GM08714 (cell line): ENCODE data around the gene RMI2.

Experiments used
- H3K4me3 ChIP-seq: fragments of 200-500 bp; sonication (Bioruptor generic); 2 replicates; pipeline ENCODE4 v1.5.1; 2014; ENCODE audit warnings: mild to moderate bottlenecking, low read length, inconsistent platforms
- ZNF274 ChIP-seq: IDR thresholded peaks from 2 replicates; pipeline ENCODE4 v1.6.1; 2012; ENCODE audit warnings: mild to moderate bottlenecking, low read depth, low read length

RMI2 gene

GRCh38 chr16:11318817-11319216 is 26.4 kb upstream of the RMI2 start:
- H3K4me3 ChIP-seq, result no peak overlapping the region

GRCh38 chr16:11319529-11320146 is 25.6 kb upstream of the RMI2 start:
- no peak overlapping the region for H3K4me3 ChIP-seq
- no peak for TF ChIP-seq ZNF274

More at GRCh38 chr16:11318817-11319216, 26.4 kb upstream of the RMI2 start:
- no peak for TF ChIP-seq ZNF274

- TF ChIP-seq ZNF274, result no peak
- no peak overlapping the region for H3K4me3 ChIP-seq
Measured at GRCh38 chr16:11320170-11320569, 25.1 kb upstream of the RMI2 start.

DNA sequence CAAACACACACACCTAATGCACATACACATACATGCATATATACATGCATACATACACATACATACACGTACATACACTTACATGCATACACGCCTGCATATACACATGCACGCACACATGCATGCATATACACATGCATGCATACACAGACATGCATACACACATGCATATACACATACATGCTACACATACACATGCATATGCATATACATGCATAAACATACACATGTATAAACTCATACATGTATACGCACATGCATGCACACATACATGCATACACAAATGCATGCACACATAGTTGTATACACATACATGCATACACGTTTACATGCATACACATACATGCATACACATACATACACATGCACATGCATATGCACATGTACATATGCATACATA is 23.6 kb upstream of the RMI2 start:
- TF ChIP-seq ZNF274, result no peak
- H3K4me3 ChIP-seq, result no peak overlapping the region

DNA sequence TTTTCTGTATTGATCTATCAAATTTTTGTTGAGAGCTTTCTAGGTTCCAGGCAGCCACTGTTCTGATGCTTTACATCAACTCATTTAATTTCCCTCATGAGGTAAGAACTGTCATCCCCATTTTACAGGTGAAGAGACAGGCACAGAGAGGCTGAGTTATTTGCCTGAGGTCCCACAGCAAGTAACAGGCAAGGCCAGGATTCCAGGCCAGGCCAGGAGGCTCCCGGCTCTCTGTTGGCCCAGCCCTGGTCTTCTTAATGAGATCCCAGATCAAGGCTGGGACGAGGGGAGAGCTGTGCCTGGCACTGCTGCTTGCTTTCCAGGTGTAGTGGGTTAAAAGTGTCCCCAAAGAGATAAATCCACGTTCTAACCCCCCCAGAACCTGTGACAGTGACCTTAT is 22.4 kb upstream of the RMI2 start:
- TF ChIP-seq ZNF274, result no peak
- no peak overlapping the region for H3K4me3 ChIP-seq

GRCh38 chr16:11323551-11324336 is 21.5 kb upstream of the RMI2 start:
- H3K4me3 ChIP-seq, result no peak overlapping the region
- no peak for TF ChIP-seq ZNF274

- no peak for TF ChIP-seq ZNF274
- H3K4me3 ChIP-seq, result no peak overlapping the region
Measured at GRCh38 chr16:11325404-11326083, 19.7 kb upstream of the RMI2 start.

GRCh38 chr16:11326084-11326736 is 19.0 kb upstream of the RMI2 start:
- TF ChIP-seq ZNF274, result no peak
- no peak overlapping the region for H3K4me3 ChIP-seq

- no peak for TF ChIP-seq ZNF274
- peak overlapping the region; percentile 5; the same call in 1 of the 2 replicates for H3K4me3 ChIP-seq
Measured at GRCh38 chr16:11326737-11327276, 18.5 kb upstream of the RMI2 start.

DNA sequence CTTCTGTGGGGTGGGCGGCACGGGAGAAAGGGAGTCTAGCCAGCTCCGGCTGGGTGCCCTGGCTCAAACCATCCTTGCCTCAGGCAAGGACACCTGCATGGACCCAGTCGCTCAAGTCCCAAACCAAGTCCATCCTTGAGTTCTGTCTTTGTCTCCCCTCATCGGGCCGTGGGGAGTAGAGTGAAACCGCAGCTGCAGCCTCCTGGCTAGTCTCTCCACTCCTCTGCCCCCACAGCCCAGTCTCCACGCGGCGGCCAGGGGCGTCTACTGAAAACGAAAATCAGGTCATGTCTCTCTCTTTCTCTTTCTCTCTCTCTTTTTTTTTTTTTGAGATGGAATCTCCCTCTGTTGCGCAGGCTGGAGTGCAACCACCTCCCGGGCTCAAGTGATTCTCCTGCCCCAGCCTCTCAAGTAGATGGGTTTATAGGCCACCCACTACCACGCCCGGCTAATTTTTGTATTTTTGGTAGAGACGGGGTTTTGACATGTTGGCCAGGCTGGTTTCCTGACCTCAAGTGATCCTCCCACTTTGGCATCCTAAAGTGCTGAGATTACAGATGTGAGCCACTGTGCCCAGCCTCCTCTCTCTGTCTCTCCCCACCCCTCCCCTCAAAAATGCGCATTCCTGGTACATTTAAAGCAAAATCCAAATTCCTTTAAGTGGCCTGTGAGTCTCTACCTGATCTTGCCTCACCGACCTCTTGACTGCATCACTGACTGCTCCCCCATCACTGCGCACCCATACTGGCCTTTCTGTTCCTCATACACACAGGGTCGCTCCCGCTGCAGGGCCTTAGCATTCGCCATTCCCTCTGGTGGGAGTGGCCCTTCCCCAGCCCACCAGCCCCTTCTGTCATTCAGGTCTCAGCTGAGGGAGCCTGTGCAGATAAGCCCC is 17.7 kb upstream of the RMI2 start:
- peak overlapping the region; percentile 35; the same call in 1 of the 2 replicates for H3K4me3 ChIP-seq
- TF ChIP-seq ZNF274, result no peak

DNA sequence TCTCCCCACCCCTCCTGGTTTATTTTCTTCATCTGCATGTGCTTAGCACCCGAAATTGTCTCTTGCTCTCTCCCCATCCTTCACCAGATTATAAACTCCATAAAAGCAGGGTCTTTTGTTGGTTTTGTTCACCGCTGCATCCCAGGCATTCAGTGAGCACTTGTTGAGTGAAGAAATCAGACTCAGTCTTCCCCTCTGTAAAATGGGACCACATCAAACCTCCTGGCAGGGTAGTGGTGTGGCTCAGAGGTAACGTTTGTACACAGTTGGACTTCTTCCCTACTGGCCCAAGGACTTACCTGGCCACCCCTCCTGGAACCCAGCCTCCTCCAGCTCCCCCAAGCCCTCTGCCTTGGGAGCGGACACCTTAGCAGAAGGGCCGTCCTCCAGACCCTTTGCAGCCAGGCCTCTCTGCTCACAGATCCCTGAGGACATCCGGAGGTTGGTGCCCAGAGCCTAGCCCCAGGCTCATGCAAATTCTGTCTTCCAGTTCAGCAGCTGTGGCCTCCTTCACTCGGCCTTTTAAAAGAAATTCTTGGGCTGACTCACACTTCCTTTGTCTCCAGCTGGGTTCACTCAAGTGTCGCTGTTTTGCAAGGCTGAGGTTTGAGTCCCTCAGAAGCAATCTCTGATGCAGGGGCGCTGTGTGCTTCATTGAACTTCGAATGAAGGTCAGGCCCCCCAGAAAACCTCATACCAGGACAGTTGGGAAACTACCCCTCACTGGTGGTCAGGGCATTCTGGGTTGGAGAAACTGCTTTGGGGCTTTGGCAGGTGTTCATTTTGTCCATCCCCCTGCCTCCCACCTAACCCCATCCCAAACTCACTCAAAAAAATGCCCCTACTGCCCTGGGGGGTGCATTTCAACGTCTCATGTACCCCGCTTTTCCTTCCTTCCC is 16.8 kb upstream of the RMI2 start:
- peak overlapping the region; percentile 51; the same call in 1 of the 2 replicates for H3K4me3 ChIP-seq
- no peak for TF ChIP-seq ZNF274

GRCh38 chr16:11329071-11329491 is 16.2 kb upstream of the RMI2 start:
- H3K4me3 ChIP-seq, result peak overlapping the region; percentile 51; the same call in 1 of the 2 replicates
- TF ChIP-seq ZNF274, result no peak
